ENCODE results near the gene ALG8.

- TF ChIP-seq EZH2phosphoT487 (IDR thresholded peaks at IDR 0.05; ENCODE audit: insufficient read depth, low read depth), result no peak
- no peak for TF ChIP-seq EZH2 (IDR thresholded peaks at IDR 0.05; ENCODE audit: insufficient read depth, poor library complexity, severe bottlenecking)
These were observed 48.2 kb upstream of the ALG8 start for GRCh38 chr11:78187366-78188285.

Measured in GM23248 (cell line).